A673 (cell line): ENCODE measurements around the gene RHAG. TPM values are rescaled to one million over a fixed set of nuclear protein-coding genes. Genes with fewer than 3 reads are reported as not detected.
"Not testable (repeated sequence)": the region's sequence is repeated elsewhere in the genome, so short reads cannot be mapped to it uniquely, and the experiment has no call there.

Experiments
- BruUV-seq: library from RNA; stranded (reverse); fragments of 400-500 nt; replicated peaks from 2 replicates; lab custom pipeline; 2021; lab: Mats Ljungman, UMichigan
- CTCF ChIA-PET: fragments of 300-600 bp; sonication (Branson Sonifier 250); formaldehyde crosslinking; loops from one replicate; lab custom pipeline; 2022; ENCODE audit warnings: antibody characterized with exemption; lab: Charles Lee
- POLR2A ChIA-PET: fragments of 300-600 bp; sonication (Branson Sonifier 250); formaldehyde crosslinking; loops from one replicate; lab custom pipeline; 2022; ENCODE audit warnings: antibody characterized with exemption; ENCODE audit not compliant: low non-redundant PET; lab: Charles Lee
- DNase-seq: peaks from one replicate; pipeline ENCODE4 v3.0.0-alpha.2; 2015; ENCODE audit warnings: low spot score
- H3K27ac ChIP-seq: fragments of 200-600 bp; sonication (generic); 2 replicates; pipeline ENCODE4 v1.5.1; 2016; ENCODE audit warnings: mixed run types, low read depth, mild to moderate bottlenecking, mixed read lengths, antibody characterized with exemption, low read length; ENCODE audit not compliant: poor library complexity, severe bottlenecking
- H3K27me3 ChIP-seq: fragments of 200-600 bp; sonication (generic); replicated peaks from 2 replicates; pipeline ENCODE4 v1.6.1; 2017; ENCODE audit warnings: mixed run types, low read depth, mild to moderate bottlenecking, mixed read lengths, antibody characterized with exemption, low read length; ENCODE audit not compliant: insufficient read depth, poor library complexity
- H3K36me3 ChIP-seq: fragments of 200-600 bp; sonication (generic); 2 replicates; pipeline ENCODE4 v1.6.1; 2016; ENCODE audit warnings: mixed run types, mild to moderate bottlenecking, mixed read lengths, antibody characterized with exemption, low read length; ENCODE audit not compliant: insufficient read depth, poor library complexity, severe bottlenecking
- H3K4me1 ChIP-seq: fragments of 200-600 bp; sonication (generic); 2 replicates; pipeline ENCODE4 v1.6.1; 2017; ENCODE audit warnings: mixed run types, mild to moderate bottlenecking, mixed read lengths, antibody characterized with exemption, low read length; ENCODE audit not compliant: insufficient read depth, poor library complexity, severe bottlenecking
- H3K4me3 ChIP-seq: fragments of 200-600 bp; sonication (generic); 2 replicates; pipeline ENCODE4 v1.5.1; 2016; ENCODE audit warnings: low read depth, mixed run types, mild to moderate bottlenecking, mixed read lengths, low read length; ENCODE audit not compliant: poor library complexity, severe bottlenecking
- H3K9me3 ChIP-seq: fragments of 200-600 bp; sonication (generic); 2 replicates; pipeline ENCODE4 v1.6.1; 2016; ENCODE audit warnings: mixed run types, low read depth, mild to moderate bottlenecking, mixed read lengths, antibody characterized with exemption, low read length; ENCODE audit not compliant: poor library complexity, severe bottlenecking
- CTCF ChIP-seq: fragments of 300-800, 200-600 bp; sonication (generic); conservative IDR thresholded peaks from 2 replicates; pipeline ENCODE4 v1.5.1; 2017; ENCODE audit warnings: low read depth, mild to moderate bottlenecking, antibody characterized with exemption, low read length, moderate library complexity, mixed read lengths
- EZH2 ChIP-seq: fragments of 200-600 bp; sonication (generic); IDR thresholded peaks from 2 replicates; pipeline ENCODE4 v1.6.1; 2017; ENCODE audit warnings: borderline replicate concordance, low read depth, mild to moderate bottlenecking, mixed read lengths, antibody characterized with exemption, low read length; ENCODE audit not compliant: poor library complexity, severe bottlenecking
- intact Hi-C: fragments of 100-400 bp; cut with micrococcal nuclease; formaldehyde crosslinking; loops from one replicate; pipeline ENCODE4 v1.10.0; 2022; ENCODE audit not compliant: unreplicated experiment
- total RNA-seq: library from RNA; stranded (reverse); gene quantifications from 2 replicates; pipeline ENCODE4 v1.2.3, GENCODE V29; 2021

The RHAG gene
- total RNA-seq, 1 experiment from 2014 or later = not detected

- H3K4me3 ChIP-seq = no peak overlapping the region
- intact Hi-C loops = loop anchor here (1.0 kb wide), 2 partner anchors 75 to 154 kb away; no protein-coding TSS in a partner anchor
- H3K9me3 ChIP-seq = no peaks in the 10 kb centered on the region
- peaks cover 5% of the 10 kb centered on the region for H3K4me1 ChIP-seq
- no peaks in the 10 kb centered on the region for H3K27me3 ChIP-seq
- CTCF ChIA-PET = interaction anchor here (4.0 kb wide), 1 partner anchor 75 kb away, joined by 32 read pairs; no protein-coding TSS in a partner anchor
- POLR2A ChIA-PET = interaction anchor here (0.6 kb wide), 1 partner anchor 41 kb away, joined by 3 read pairs; no protein-coding TSS in a partner anchor
- no TSS peak for BruUV-seq
- no peak for DNase-seq
- no peak for TF ChIP-seq EZH2
- TF ChIP-seq CTCF = no peak
- no peak overlapping the region for H3K27ac ChIP-seq
- H3K36me3 ChIP-seq = no peaks in the 10 kb centered on the region
These were observed 29.2 kb downstream of the RHAG start for GRCh38 chr6:49607391-49607982.

GRCh38 chr6:49606721-49607390 is 29.8 kb downstream of the RHAG start:
- peak; percentile 95 for DNase-seq
- ChIA-PET CTCF (interaction anchor here (0.5 to 4.0 kb wide), 4 partner anchors 39 to 74 kb away, joined by 3 to 32 read pairs (median 3); no protein-coding TSS in a partner anchor), POLR2A (no interaction called here)
- intact Hi-C loops = loop anchor here (1.0 kb wide), 2 partner anchors 75 to 154 kb away; no protein-coding TSS in a partner anchor
- TF ChIP-seq CTCF (peak; percentile 93), EZH2 (no peak)
- Histone ChIP-seq H3K36me3 (no peaks in the 10 kb centered on the region), H3K4me3 (peak overlapping the region; percentile 7), H3K27ac (no peak overlapping the region), H3K9me3 (no peaks in the 10 kb centered on the region), H3K27me3 (no peaks in the 10 kb centered on the region), H3K4me1 (peaks cover 5% of the 10 kb centered on the region)
- no TSS peak for BruUV-seq

GRCh38 chr6:49604080-49604479 is 32.6 kb downstream of the RHAG start:
- H3K27ac ChIP-seq, DNase-seq, intact Hi-C loops, CTCF ChIA-PET, H3K27me3 ChIP-seq, POLR2A ChIA-PET, H3K4me1 ChIP-seq, H3K4me3 ChIP-seq, H3K36me3 ChIP-seq, H3K9me3 ChIP-seq, BruUV-seq: not testable (repeated sequence)

GRCh38 chr6:49587262-49587661 is 49.4 kb downstream of the RHAG start:
- intact Hi-C loops, BruUV-seq, H3K36me3 ChIP-seq, H3K27ac ChIP-seq, CTCF ChIA-PET, H3K4me1 ChIP-seq, H3K4me3 ChIP-seq, H3K27me3 ChIP-seq, H3K9me3 ChIP-seq, DNase-seq: not testable (repeated sequence)
- POLR2A ChIA-PET = interaction anchor here (0.6 kb wide), 1 partner anchor 29 kb away, joined by 3 read pairs; no protein-coding TSS in a partner anchor
